Neutrophil (primary cell): ENCODE results near the gene PDE11A.

ENCODE experiments used
- H3K27ac ChIP-seq: fragments of 200-600 bp; sonication (generic); 2 replicates; pipeline ENCODE4 v1.5.1; 2016; ENCODE audit warnings: mild to moderate bottlenecking, moderate library complexity
- H3K27me3 ChIP-seq: fragments of 200-600 bp; sonication (generic); 2 replicates; pipeline ENCODE4 v1.6.0; 2016; ENCODE audit warnings: mild to moderate bottlenecking
- H3K36me3 ChIP-seq: fragments of 200-600 bp; sonication (generic); 2 replicates; pipeline ENCODE4 v1.5.1; 2017
- H3K4me1 ChIP-seq, 2 experiments: fragments of 200-600 bp in 1 of 2; sonication (generic) in 1 of 2; 1 replicate in 1 of 2; 2 replicates in 1 of 2; pipeline versions ENCODE4 v1.5.1 to v1.6.1; 2013 to 2016; ENCODE audit warnings: low read depth in 1 of 2, low read length in 1 of 2, mild to moderate bottlenecking in 1 of 2, moderate library complexity in 1 of 2; ENCODE audit not compliant: control insufficient read depth in 1 of 2, insufficient read depth in 1 of 2
- H3K4me3 ChIP-seq, 2 experiments: fragments of 200-600 bp in 1 of 2; sonication (generic) in 1 of 2; 1 replicate in 1 of 2; 2 replicates in 1 of 2; pipeline ENCODE4 v1.5.1; 2013 to 2016; ENCODE audit warnings: low read depth in 1 of 2, low read length in 1 of 2, mild to moderate bottlenecking in 1 of 2, moderate library complexity in 1 of 2
- H3K9me3 ChIP-seq: fragments of 200-600 bp; sonication (generic); 2 replicates; pipeline ENCODE4 v1.5.1; 2016
- CTCF ChIP-seq: fragments of 200-600 bp; sonication (generic); IDR thresholded peaks from 2 replicates; pipeline ENCODE4 v1.5.1; 2016; ENCODE audit warnings: antibody characterized with exemption

Gene PDE11A

GRCh38 chr2:177665948-177666347 is 406.6 kb downstream of the PDE11A start:
- H3K4me1 ChIP-seq, result no peaks in the 10 kb centered on the region
- H3K27me3 ChIP-seq, result no peaks in the 10 kb centered on the region
- no peaks in the 10 kb centered on the region for H3K36me3 ChIP-seq
- no peaks in the 10 kb centered on the region for H3K9me3 ChIP-seq
- no peak overlapping the region for H3K4me3 ChIP-seq
- TF ChIP-seq CTCF, result no peak
- no peak overlapping the region for H3K27ac ChIP-seq

- H3K27ac ChIP-seq, result no peak overlapping the region
- H3K4me3 ChIP-seq, result no peak overlapping the region
- no peaks in the 10 kb centered on the region for H3K27me3 ChIP-seq
- no peak for TF ChIP-seq CTCF
- no peaks in the 10 kb centered on the region for H3K36me3 ChIP-seq
- no peaks in the 10 kb centered on the region for H3K4me1 ChIP-seq
- H3K9me3 ChIP-seq, result no peaks in the 10 kb centered on the region
Measured at GRCh38 chr2:177665328-177665727, 407.2 kb downstream of the PDE11A start.

GRCh38 chr2:177662895-177663294 is 409.7 kb downstream of the PDE11A start:
- Histone ChIP-seq H3K27ac (no peak overlapping the region), H3K27me3 (peaks cover 5% of the 10 kb centered on the region), H3K9me3 (no peaks in the 10 kb centered on the region), H3K36me3 (no peaks in the 10 kb centered on the region), H3K4me3 (no peak overlapping the region), H3K4me1 (no peaks in the 10 kb centered on the region)
- TF ChIP-seq CTCF, result no peak

DNA sequence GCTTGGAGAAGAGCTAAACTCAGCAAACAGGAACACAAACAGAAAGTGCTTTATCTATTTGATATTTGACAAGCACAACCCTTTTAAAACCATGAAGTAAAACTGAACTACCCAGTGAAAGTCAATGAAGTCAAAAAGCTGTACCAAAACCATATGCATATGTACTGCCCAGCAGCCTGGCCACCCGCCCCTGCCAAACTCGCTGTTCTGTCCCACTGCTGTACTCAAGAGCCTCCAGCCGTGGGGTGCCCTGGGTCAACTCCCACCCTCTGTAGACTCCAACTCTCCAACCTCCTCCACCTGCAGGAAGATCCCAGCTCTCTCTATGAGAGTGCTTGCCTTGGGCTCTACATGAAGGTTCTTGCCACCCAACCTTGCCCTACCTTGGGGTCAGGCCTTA is 411.8 kb downstream of the PDE11A start:
- Histone ChIP-seq H3K9me3 (no peaks in the 10 kb centered on the region), H3K27ac (no peak overlapping the region), H3K36me3 (no peaks in the 10 kb centered on the region), H3K4me1 (no peaks in the 10 kb centered on the region), H3K27me3 (peaks cover 10% of the 10 kb centered on the region), H3K4me3 (no peak overlapping the region)
- TF ChIP-seq CTCF, result no peak

- no peaks in the 10 kb centered on the region for H3K4me1 ChIP-seq
- H3K9me3 ChIP-seq, result no peaks in the 10 kb centered on the region
- no peaks in the 10 kb centered on the region for H3K36me3 ChIP-seq
- H3K27ac ChIP-seq, result no peak overlapping the region
- H3K27me3 ChIP-seq, result peaks cover 14% of the 10 kb centered on the region
- TF ChIP-seq CTCF, result no peak
- H3K4me3 ChIP-seq, result no peak overlapping the region
Measured at GRCh38 chr2:177658309-177658708, 414.3 kb downstream of the PDE11A start.

GRCh38 chr2:177651833-177652232 is 420.7 kb downstream of the PDE11A start:
- Histone ChIP-seq H3K27ac (no peak overlapping the region), H3K4me3 (no peak overlapping the region), H3K9me3 (no peaks in the 10 kb centered on the region), H3K4me1 (no peaks in the 10 kb centered on the region), H3K27me3 (peaks cover 39% of the 10 kb centered on the region), H3K36me3 (no peaks in the 10 kb centered on the region)
- no peak for TF ChIP-seq CTCF
